OCI-LY7 (cell line): ENCODE results near the gene KCNQ2. TPM values are rescaled to one million over a fixed set of nuclear protein-coding genes. Genes with fewer than 3 reads are reported as not detected.
A peak's percentile ranks its signal among the peaks of the same experiment; 100 is the strongest.

ENCODE experiments used
- BruUV-seq: library from RNA; stranded (reverse); fragments of 400-500 nt; replicated peaks from 2 replicates; lab custom pipeline; 2021; lab: Mats Ljungman, UMichigan
- CTCF ChIA-PET: fragments of 300-600 bp; sonication (Branson Sonifier 250); formaldehyde crosslinking; loops from one replicate; lab custom pipeline; 2022; ENCODE audit warnings: antibody characterized with exemption; ENCODE audit not compliant: unreplicated experiment; lab: Charles Lee
- POLR2A ChIA-PET: fragments of 300-600 bp; sonication (Branson Sonifier 250); formaldehyde crosslinking; loops from one replicate; lab custom pipeline; 2022; ENCODE audit warnings: antibody characterized with exemption; lab: Charles Lee
- DNase-seq: peaks from one replicate; pipeline ENCODE4 v3.0.0-alpha.2; 2015; ENCODE audit warnings: low spot score
- H2AFZ ChIP-seq: fragments of 200-600 bp; sonication (generic), shearing (Covaris generic); 2 replicates; pipeline ENCODE4 v1.6.1; 2014; ENCODE audit warnings: mild to moderate bottlenecking, antibody characterized with exemption, low read length, moderate library complexity
- H3K27ac ChIP-seq: fragments of 200-600 bp; sonication (generic); 2 replicates; pipeline ENCODE4 v1.5.1; 2014; ENCODE audit warnings: mixed run types, low read depth, mild to moderate bottlenecking, moderate library complexity, low read length, inconsistent platforms; ENCODE audit not compliant: poor library complexity, severe bottlenecking
- H3K36me3 ChIP-seq: fragments of 200-600 bp; sonication (generic); 2 replicates; pipeline ENCODE4 v1.6.1; 2014; ENCODE audit warnings: mild to moderate bottlenecking, antibody characterized with exemption, low read length, moderate library complexity, mixed read lengths; ENCODE audit not compliant: insufficient read depth
- H3K4me1 ChIP-seq: fragments of 200-600 bp; sonication (generic); 2 replicates; pipeline ENCODE4 v1.5.1; 2014; ENCODE audit warnings: mild to moderate bottlenecking, low read length; ENCODE audit not compliant: insufficient read depth, poor library complexity, severe bottlenecking
- H3K4me2 ChIP-seq: fragments of 200-600 bp; sonication (generic); 2 replicates; pipeline ENCODE4 v1.6.1; 2014; ENCODE audit warnings: mild to moderate bottlenecking, low read length
- H3K4me3 ChIP-seq: fragments of 200-600 bp; sonication (generic); 2 replicates; pipeline ENCODE4 v1.5.1; 2014; ENCODE audit warnings: mild to moderate bottlenecking, low read depth, low read length; ENCODE audit not compliant: poor library complexity, severe bottlenecking
- H3K79me2 ChIP-seq: fragments of 200-600 bp; sonication (generic); 2 replicates; pipeline ENCODE4 v1.6.1; 2016; ENCODE audit warnings: low read depth, mild to moderate bottlenecking, low read length, moderate library complexity, mixed read lengths; ENCODE audit not compliant: insufficient read depth
- H3K9me2 ChIP-seq: fragments of 200-600 bp; sonication (generic); 2 replicates; pipeline ENCODE4 v1.6.1; 2016; ENCODE audit warnings: mild to moderate bottlenecking, low read length, mixed read lengths; ENCODE audit not compliant: insufficient read depth
- H3K9me3 ChIP-seq: fragments of 200-600 bp; sonication (generic); 2 replicates; pipeline ENCODE4 v1.6.1; 2014; ENCODE audit warnings: mild to moderate bottlenecking, mixed run types, low read length, mixed read lengths
- H4K20me1 ChIP-seq: fragments of 200-600 bp; sonication (generic); 2 replicates; pipeline ENCODE4 v1.6.1; 2014; ENCODE audit warnings: mild to moderate bottlenecking, antibody characterized with exemption, low read length, moderate library complexity, mixed read lengths; ENCODE audit not compliant: insufficient read depth
- CTCF ChIP-seq: fragments of 200-600 bp; sonication (generic); conservative IDR thresholded peaks from 2 replicates; pipeline ENCODE4 v1.5.1; 2014; ENCODE audit warnings: mild to moderate bottlenecking, antibody characterized with exemption, low read length, moderate library complexity, mixed read lengths
- EZH2phosphoT487 ChIP-seq: fragments of 200-600 bp; sonication (generic); IDR thresholded peaks from 2 replicates; pipeline ENCODE4 v1.6.1; 2018; ENCODE audit warnings: low read depth, borderline replicate concordance, mild to moderate bottlenecking, mixed run types, antibody characterized with exemption, low read length, moderate library complexity, mixed read lengths
- intact Hi-C: fragments of 100-400 bp; cut with micrococcal nuclease; formaldehyde crosslinking; loops from one replicate; pipeline ENCODE4 v1.10.0; 2022; ENCODE audit not compliant: unreplicated experiment
- total RNA-seq, 2 experiments: library from RNA; depleted of rRNA in 1 of 2; stranded (reverse); fragments of >200 nt in 1 of 2; shearing (Covaris generic) in 1 of 2; gene quantifications; 2 replicates each; pipeline ENCODE4 v1.2.3, GENCODE V29; 2014 to 2022

Gene KCNQ2
- total RNA-seq, 2 experiments from 2014 or later, result not detected

- Histone ChIP-seq H4K20me1 (no peaks in the 10 kb centered on the region), H3K4me2 (no peak overlapping the region), H3K27ac (no peak overlapping the region), H3K4me1 (no peaks in the 10 kb centered on the region), H3K79me2 (no peaks in the 10 kb centered on the region), H3K9me2 (no peaks in the 10 kb centered on the region), H2AFZ (no peak overlapping the region), H3K9me3 (no peaks in the 10 kb centered on the region), H3K36me3 (no peaks in the 10 kb centered on the region), H3K4me3 (no peak overlapping the region)
- intact Hi-C loops, result no loop called here
- POLR2A ChIA-PET, result no interaction called here
- DNase-seq, result no peak
- CTCF ChIA-PET, result no interaction called here
- no peak for TF ChIP-seq CTCF
- no peak for TF ChIP-seq EZH2phosphoT487
- BruUV-seq, result no TSS peak
Measured at GRCh38 chr20:63409834-63410435, 62.5 kb downstream of the KCNQ2 start.

GRCh38 chr20:63409066-63409833 lies 63.2 kb downstream of the KCNQ2 start:
- no peak overlapping the region for H3K4me3 ChIP-seq
- H3K79me2 ChIP-seq, result no peaks in the 10 kb centered on the region
- no peak overlapping the region for H3K4me2 ChIP-seq
- H3K27ac ChIP-seq, result no peak overlapping the region
- no peaks in the 10 kb centered on the region for H3K9me3 ChIP-seq
- H3K9me2 ChIP-seq, result no peaks in the 10 kb centered on the region
- no peaks in the 10 kb centered on the region for H3K36me3 ChIP-seq
- H2AFZ ChIP-seq, result peak overlapping the region; percentile 66; the same call in 1 of the 2 replicates
- POLR2A ChIA-PET, result no interaction called here
- TF ChIP-seq CTCF (no peak), EZH2phosphoT487 (no peak)
- no TSS peak for BruUV-seq
- no peaks in the 10 kb centered on the region for H4K20me1 ChIP-seq
- DNase-seq, result peak; percentile 20
- H3K4me1 ChIP-seq, result no peaks in the 10 kb centered on the region
- CTCF ChIA-PET, result interaction anchor here (0.5 kb wide), 1 partner anchor 130 kb away, joined by 3 read pairs; no protein-coding TSS in a partner anchor
- intact Hi-C loops, result no loop called here

GRCh38 chr20:63408684-63409046 lies 63.8 kb downstream of the KCNQ2 start:
- no peak overlapping the region for H3K4me2 ChIP-seq
- no peak overlapping the region; the same call in 1 of the 2 replicates for H2AFZ ChIP-seq
- H3K9me3 ChIP-seq, result no peaks in the 10 kb centered on the region
- POLR2A ChIA-PET, result no interaction called here
- BruUV-seq, result no TSS peak
- H3K9me2 ChIP-seq, result no peaks in the 10 kb centered on the region
- intact Hi-C loops, result no loop called here
- no peaks in the 10 kb centered on the region for H3K36me3 ChIP-seq
- no peak for TF ChIP-seq CTCF
- no peak overlapping the region for H3K4me3 ChIP-seq
- CTCF ChIA-PET, result interaction anchor here (0.5 kb wide), 1 partner anchor 129 kb away, joined by 3 read pairs; no protein-coding TSS in a partner anchor
- no peaks in the 10 kb centered on the region for H3K4me1 ChIP-seq
- no peaks in the 10 kb centered on the region for H4K20me1 ChIP-seq
- no peaks in the 10 kb centered on the region for H3K79me2 ChIP-seq
- no peak overlapping the region for H3K27ac ChIP-seq
- no peak for DNase-seq
